ENCODE data around the gene ZFP91.
A peak's percentile ranks its signal among the peaks of the same experiment; 100 is the strongest.
"Not testable (repeated sequence)": the region's sequence is repeated elsewhere in the genome, so short reads cannot be mapped to it uniquely, and the experiment has no call there.

The ZFP91 gene

DNA sequence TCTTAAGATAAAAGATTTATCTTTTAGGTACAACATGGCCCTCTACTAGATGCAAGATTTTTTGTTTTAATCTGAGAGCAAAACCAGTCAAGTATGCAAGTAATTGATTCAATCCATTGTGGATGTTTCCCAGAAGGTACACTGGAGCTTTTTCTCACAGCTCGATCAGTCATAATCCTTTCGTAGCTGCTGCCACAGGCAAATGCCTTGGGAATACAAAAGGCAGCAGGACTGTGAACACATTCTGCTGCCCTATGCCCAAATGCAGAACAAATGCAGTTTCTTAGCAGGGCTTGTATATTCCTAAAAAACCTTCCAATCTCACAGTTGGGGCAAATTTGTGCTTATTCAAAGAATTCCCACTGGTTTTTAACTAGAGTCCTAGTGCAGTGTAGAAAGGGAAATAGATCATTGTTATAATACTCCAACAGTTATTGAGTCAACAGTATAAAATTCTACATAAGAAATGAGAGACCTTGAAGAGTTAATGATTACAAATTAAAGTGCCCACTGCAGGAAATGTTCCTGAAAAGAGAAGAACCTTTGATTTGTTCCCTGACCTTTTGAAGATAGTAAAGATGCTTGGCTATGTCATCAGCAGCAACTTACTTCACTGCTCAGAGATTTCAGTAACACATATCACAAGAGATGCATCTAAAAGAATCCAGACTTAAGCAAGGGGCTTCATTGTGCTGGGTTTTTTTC lies 17.3 kb upstream of the ZFP91 start:
- no peak overlapping the region for H3K4me3 ChIP-seq (replicated peaks; ENCODE audit: low read depth, low read length)
- no peak for DNase-seq (ENCODE audit: low read depth)
- TF ChIP-seq, protein P1, sequence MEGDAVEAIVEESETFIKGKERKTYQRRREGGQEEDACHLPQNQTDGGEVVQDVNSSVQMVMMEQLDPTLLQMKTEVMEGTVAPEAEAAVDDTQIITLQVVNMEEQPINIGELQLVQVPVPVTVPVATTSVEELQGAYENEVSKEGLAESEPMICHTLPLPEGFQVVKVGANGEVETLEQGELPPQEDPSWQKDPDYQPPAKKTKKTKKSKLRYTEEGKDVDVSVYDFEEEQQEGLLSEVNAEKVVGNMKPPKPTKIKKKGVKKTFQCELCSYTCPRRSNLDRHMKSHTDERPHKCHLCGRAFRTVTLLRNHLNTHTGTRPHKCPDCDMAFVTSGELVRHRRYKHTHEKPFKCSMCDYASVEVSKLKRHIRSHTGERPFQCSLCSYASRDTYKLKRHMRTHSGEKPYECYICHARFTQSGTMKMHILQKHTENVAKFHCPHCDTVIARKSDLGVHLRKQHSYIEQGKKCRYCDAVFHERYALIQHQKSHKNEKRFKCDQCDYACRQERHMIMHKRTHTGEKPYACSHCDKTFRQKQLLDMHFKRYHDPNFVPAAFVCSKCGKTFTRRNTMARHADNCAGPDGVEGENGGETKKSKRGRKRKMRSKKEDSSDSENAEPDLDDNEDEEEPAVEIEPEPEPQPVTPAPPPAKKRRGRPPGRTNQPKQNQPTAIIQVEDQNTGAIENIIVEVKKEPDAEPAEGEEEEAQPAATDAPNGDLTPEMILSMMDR (IDR thresholded peaks at IDR 0.05; ENCODE audit: low read length, missing control alignments) = no peak

DNA sequence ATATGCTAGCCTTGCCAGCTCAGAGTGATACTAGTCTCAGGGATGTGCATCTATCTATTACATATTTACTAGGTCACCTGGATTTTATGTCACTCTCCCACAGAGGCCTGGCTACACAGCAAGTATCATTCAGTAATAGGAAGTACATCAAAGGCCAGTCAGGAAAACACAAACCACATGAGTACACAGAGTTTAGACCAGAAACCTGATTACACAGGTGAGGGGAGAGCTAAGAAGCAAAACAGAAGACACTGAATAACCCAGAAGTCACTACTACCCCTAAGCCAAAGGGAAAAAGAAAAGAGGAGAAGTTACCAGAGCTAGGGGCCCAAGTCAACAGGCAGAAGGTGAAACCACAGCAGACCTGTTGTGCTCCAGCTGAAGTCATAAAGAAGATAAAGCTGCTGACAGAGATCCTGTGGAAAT lies 16.5 kb upstream of the ZFP91 start:
- DNase-seq (ENCODE audit: low read depth) = no peak
- TF ChIP-seq, protein P1 (IDR thresholded peaks at IDR 0.05; ENCODE audit: low read length, missing control alignments) = no peak
- H3K4me3 ChIP-seq (replicated peaks; ENCODE audit: low read depth, low read length) = no peak overlapping the region

DNA sequence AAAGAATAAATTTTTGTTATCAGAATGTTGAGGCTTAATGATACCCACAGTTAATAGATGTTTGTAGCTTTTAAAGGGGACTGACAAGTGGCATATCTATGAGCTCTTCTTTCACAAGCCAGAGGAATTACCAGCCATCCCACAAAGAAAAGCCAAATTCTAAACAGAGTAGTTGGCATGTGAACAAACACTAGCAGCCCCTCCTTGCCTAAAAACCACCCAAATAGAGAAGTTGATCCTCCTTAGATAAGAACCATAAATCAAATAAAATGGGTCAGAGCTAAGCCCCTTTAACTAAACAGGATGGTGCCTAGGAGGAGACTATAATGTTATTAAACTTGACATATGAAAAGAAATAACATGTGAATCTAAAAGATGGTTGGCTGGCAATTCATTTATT lies 14.6 kb upstream of the ZFP91 start:
- H3K4me3 ChIP-seq (replicated peaks; ENCODE audit: low read depth, low read length) = no peak overlapping the region
- TF ChIP-seq, protein P1 (IDR thresholded peaks at IDR 0.05; ENCODE audit: low read length, missing control alignments) = no peak
- no peak for DNase-seq (ENCODE audit: low read depth)

DNA sequence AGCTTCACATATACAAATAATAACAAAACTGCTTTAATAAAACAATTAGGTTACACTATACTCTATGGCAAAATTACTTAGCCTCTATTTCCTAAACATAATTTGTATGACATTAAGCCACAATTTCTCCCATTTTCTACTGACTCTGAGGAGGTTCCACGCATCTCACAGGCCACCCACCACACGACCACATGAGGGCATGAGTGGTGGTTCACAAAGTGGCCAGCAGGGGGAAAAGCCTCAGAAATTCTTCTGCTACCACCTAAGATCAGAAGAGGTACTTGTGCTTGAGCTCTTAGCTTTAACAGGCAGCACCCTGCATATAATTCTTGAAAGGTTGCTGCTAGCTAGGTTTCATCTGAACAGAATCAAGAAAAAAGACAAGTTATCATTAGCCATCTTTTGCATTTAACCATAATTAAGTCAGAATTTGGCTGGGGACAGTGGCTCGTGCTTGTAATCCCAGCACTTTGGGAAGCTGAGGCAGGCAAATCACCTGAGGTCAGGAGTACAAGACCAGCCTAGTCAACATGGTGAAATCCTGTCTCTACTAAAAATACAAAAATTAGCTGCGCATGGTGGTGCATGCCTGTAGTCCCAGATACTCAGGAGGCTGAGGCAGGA lies 10.9 kb upstream of the ZFP91 start:
- no peak overlapping the region for H3K4me3 ChIP-seq (replicated peaks; ENCODE audit: low read depth, low read length)
- DNase-seq (ENCODE audit: low read depth) = peak; percentile 77
- TF ChIP-seq, protein P1 (IDR thresholded peaks at IDR 0.05; ENCODE audit: low read length, missing control alignments) = peak; percentile 93

DNA sequence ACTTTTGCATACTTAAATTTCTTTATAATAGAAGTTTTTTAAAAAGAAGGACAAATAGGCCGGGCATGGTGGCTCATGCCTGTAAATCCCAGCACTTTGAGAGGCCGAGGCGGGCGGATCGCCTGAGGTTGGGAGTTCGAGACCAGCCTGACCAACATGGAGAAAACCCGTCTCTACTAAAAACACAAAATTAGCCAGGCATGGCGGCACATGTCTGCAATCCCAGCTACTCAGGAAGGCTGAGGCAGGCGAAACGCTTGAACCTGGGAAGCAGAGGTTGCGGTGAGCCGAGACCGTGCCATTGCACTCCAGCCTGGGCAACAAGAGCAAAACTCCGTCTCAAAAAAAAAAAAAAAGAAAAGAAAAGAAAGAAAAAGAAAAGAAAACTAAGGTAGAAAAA lies 6.0 kb upstream of the ZFP91 start:
- DNase-seq (ENCODE audit: low read depth) = not testable (repeated sequence)
- peak overlapping the region; percentile 34 for H3K4me3 ChIP-seq (replicated peaks; ENCODE audit: low read depth, low read length)

DNA sequence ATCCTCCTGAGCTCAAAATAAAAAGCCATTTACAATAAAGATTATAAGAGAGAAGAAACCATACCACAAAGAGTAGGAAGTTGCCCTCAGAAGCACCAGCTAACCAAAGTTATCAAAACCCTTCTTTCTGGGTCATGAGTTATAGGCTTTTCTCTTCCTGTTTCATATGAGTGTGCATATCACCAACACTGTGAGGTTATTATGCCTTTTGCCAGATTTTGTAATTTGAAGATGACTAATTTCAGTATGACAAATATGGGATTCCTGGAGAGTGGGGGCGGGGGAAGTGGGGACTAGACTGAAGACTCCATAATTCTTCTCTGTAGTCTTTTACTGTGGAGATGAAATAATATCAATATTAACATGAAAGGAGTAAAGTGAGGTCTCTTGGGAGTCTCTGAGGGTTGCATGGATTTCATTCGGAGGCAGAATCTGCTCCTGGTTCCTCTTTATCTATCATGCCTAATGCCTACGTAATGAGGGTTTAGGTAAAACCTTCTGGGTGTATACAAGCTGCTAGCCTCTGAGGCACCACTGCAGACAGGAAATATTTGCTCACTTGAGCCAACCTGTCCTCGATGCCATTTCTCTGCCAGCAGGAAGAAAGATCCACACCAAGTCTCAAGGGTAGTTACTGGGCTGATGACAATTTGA lies 5.3 kb upstream of the ZFP91 start:
- peak overlapping the region; percentile 34 for H3K4me3 ChIP-seq (replicated peaks; ENCODE audit: low read depth, low read length)
- TF ChIP-seq, protein P1 (IDR thresholded peaks at IDR 0.05; ENCODE audit: low read length, missing control alignments) = no peak
- peak; percentile 86 for DNase-seq (ENCODE audit: low read depth)

DNA sequence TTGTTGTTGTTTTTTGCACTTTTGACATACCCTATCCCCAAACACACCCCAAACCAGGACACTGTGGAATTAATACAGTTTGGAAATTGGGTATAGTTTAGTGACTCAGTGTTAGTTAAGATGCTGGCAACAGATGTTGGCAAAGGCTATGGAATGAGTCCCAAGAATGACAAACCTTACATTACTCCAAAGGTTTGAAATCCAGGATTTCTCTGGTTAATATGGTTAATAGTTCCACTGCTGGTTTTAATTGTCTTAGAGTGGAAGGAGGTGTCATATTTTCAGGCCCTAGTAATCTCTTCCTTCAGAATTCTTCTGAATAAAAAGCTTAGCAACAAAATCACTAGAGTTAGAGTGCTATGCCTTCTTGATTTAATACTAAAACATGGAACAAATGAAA lies 4.0 kb upstream of the ZFP91 start:
- H3K4me3 ChIP-seq (replicated peaks; ENCODE audit: low read depth, low read length) = no peak overlapping the region
- DNase-seq (ENCODE audit: low read depth) = peak; percentile 29

More for the DNA sequence above, 4.0 kb upstream of the ZFP91 start:
- TF ChIP-seq, protein P1 (IDR thresholded peaks at IDR 0.05; ENCODE audit: low read length, missing control alignments) = no peak
